H9 (cell line): Measurements from ENCODE around the gene NOVA1. TPM values are rescaled to one million over a fixed set of nuclear protein-coding genes. Genes with fewer than 3 reads are reported as not detected.

Experiments used
- DNase-seq: peaks from one replicate; pipeline ENCODE4 v3.0.0-alpha.2; 2017
- H2AFZ ChIP-seq: one replicate; pipeline ENCODE4 v1.6.1; 2013; ENCODE audit warnings: mild to moderate bottlenecking, low read length, control low read depth, moderate library complexity
- H2AK5ac ChIP-seq: 2 replicates; pipeline ENCODE4 v1.6.1; 2013; ENCODE audit warnings: low read length, control low read depth, mixed read lengths; ENCODE audit not compliant: insufficient read length
- H2BK120ac ChIP-seq: one replicate; pipeline ENCODE4 v1.6.1; 2013; ENCODE audit warnings: low read depth, mild to moderate bottlenecking, low read length, control low read depth, inconsistent platforms; ENCODE audit not compliant: poor library complexity, severe bottlenecking
- H2BK12ac ChIP-seq: 2 replicates; pipeline ENCODE4 v1.6.1; 2013; ENCODE audit warnings: low read length, control low read depth, mixed read lengths, low read depth; ENCODE audit not compliant: insufficient read length
- H2BK15ac ChIP-seq: 2 replicates; pipeline ENCODE4 v1.6.1; 2013; ENCODE audit warnings: low read depth, low read length, control low read depth
- H2BK20ac ChIP-seq: one replicate; pipeline ENCODE4 v1.6.1; 2013; ENCODE audit warnings: low read depth, mild to moderate bottlenecking, low read length, control low read depth, inconsistent platforms; ENCODE audit not compliant: poor library complexity, severe bottlenecking
- H2BK5ac ChIP-seq: 2 replicates; pipeline ENCODE4 v1.6.1; 2013; ENCODE audit warnings: low read length, control low read depth, mixed read lengths; ENCODE audit not compliant: insufficient read length
- H3K14ac ChIP-seq: 2 replicates; pipeline ENCODE4 v1.6.1; 2013; ENCODE audit warnings: low read length, control low read depth; ENCODE audit not compliant: insufficient read depth
- H3K18ac ChIP-seq: 2 replicates; pipeline ENCODE4 v1.6.1; 2013; ENCODE audit warnings: low read depth, mild to moderate bottlenecking, mixed read lengths, low read length, control low read depth; ENCODE audit not compliant: insufficient read length
- H3K23ac ChIP-seq: 2 replicates; pipeline ENCODE4 v1.6.1; 2013; ENCODE audit warnings: low read length, control low read depth, mixed read lengths, low read depth; ENCODE audit not compliant: insufficient read length
- H3K23me2 ChIP-seq: 2 replicates; pipeline ENCODE4 v1.6.1; 2013; ENCODE audit warnings: low read depth, mild to moderate bottlenecking, mixed read lengths, low read length, control low read depth; ENCODE audit not compliant: insufficient read length, poor library complexity, severe bottlenecking
- H3K27ac ChIP-seq: 2 replicates; pipeline ENCODE4 v1.5.1; 2013; ENCODE audit warnings: low read length, control low read depth, mixed read lengths, low read depth; ENCODE audit not compliant: insufficient read length
- H3K27me3 ChIP-seq: 2 replicates; pipeline ENCODE4 v1.6.1; 2013; ENCODE audit warnings: low read length, control low read depth, inconsistent platforms; ENCODE audit not compliant: insufficient read depth
- H3K4ac ChIP-seq: 2 replicates; pipeline ENCODE4 v1.6.1; 2013; ENCODE audit warnings: low read depth, mild to moderate bottlenecking, control low read depth, inconsistent platforms, low read length, moderate library complexity
- H3K4me1 ChIP-seq: 2 replicates; pipeline ENCODE4 v1.6.1; 2013; ENCODE audit warnings: low read length, control low read depth, inconsistent platforms; ENCODE audit not compliant: insufficient read depth
- H3K4me2 ChIP-seq: 2 replicates; pipeline ENCODE4 v1.6.1; 2013; ENCODE audit warnings: low read length, control low read depth, mixed read lengths; ENCODE audit not compliant: insufficient read length, insufficient read depth
- H3K56ac ChIP-seq: 2 replicates; pipeline ENCODE4 v1.6.1; 2013; ENCODE audit warnings: low read depth, mild to moderate bottlenecking, mixed read lengths, low read length, control low read depth; ENCODE audit not compliant: insufficient read length
- H3K79me1 ChIP-seq: 2 replicates; pipeline ENCODE4 v1.6.1; 2013; ENCODE audit warnings: low read depth, mild to moderate bottlenecking, moderate library complexity, low read length, control low read depth, inconsistent platforms; ENCODE audit not compliant: insufficient read depth, poor library complexity, severe bottlenecking
- H3K79me2 ChIP-seq: 2 replicates; pipeline ENCODE4 v1.6.1; 2013; ENCODE audit warnings: low read length, control low read depth, inconsistent platforms; ENCODE audit not compliant: insufficient read depth
- H3K9ac ChIP-seq: 2 replicates; pipeline ENCODE4 v1.6.1; 2013; ENCODE audit warnings: low read length, control low read depth, mixed read lengths; ENCODE audit not compliant: insufficient read length; ENCODE audit errors: extremely low read depth
- H3K9me3 ChIP-seq: one replicate; pipeline ENCODE4 v1.6.1; 2013; ENCODE audit warnings: low read depth, low read length, inconsistent platforms; ENCODE audit not compliant: control insufficient read depth
- H3T11ph ChIP-seq: one replicate; pipeline ENCODE4 v1.6.1; 2013; ENCODE audit warnings: mild to moderate bottlenecking, low read length, control low read depth, inconsistent platforms
- H4K20me1 ChIP-seq: one replicate; pipeline ENCODE4 v1.6.1; 2013; ENCODE audit not compliant: control insufficient read depth, insufficient read length, insufficient read depth
- H4K5ac ChIP-seq: 2 replicates; pipeline ENCODE4 v1.6.1; 2013; ENCODE audit warnings: low read depth, mild to moderate bottlenecking, mixed read lengths, low read length, control low read depth; ENCODE audit not compliant: insufficient read length
- H4K8ac ChIP-seq: replicated peaks from 2 replicates; pipeline ENCODE4 v1.6.1; 2013; ENCODE audit warnings: low read length, control low read depth, mixed read lengths, low read depth; ENCODE audit not compliant: insufficient read length
- H4K91ac ChIP-seq: 2 replicates; pipeline ENCODE4 v1.6.1; 2013; ENCODE audit warnings: low read depth, mild to moderate bottlenecking, moderate library complexity, mixed read lengths, low read length, control low read depth; ENCODE audit not compliant: insufficient read length
- H3K27ac Mint-ChIP-seq, 3 experiments: 2 replicates in 2 of 3; 3 replicates in 1 of 3; pipeline ENCODE4 v1.8.0; 2020 to 2021; ENCODE audit warnings: mixed read lengths in 3 of 3, mild to moderate bottlenecking in 1 of 3, moderate library complexity in 1 of 3
- H3K27me3 Mint-ChIP-seq: 2 replicates; pipeline ENCODE4 v1.8.0; 2021; ENCODE audit warnings: low read depth, mild to moderate bottlenecking, moderate library complexity, mixed read lengths
- H3K36me3 Mint-ChIP-seq, 3 experiments: 2 replicates in 2 of 3; 3 replicates in 1 of 3; pipeline ENCODE4 v1.8.0; 2020 to 2021; ENCODE audit warnings: low read depth in 3 of 3, mixed read lengths in 3 of 3; ENCODE audit not compliant: insufficient read depth in 1 of 3
- H3K4me1 Mint-ChIP-seq, 2 experiments: 2 replicates each; pipeline ENCODE4 v1.8.0; 2020; ENCODE audit warnings: mixed read lengths in 2 of 2
- H3K4me3 Mint-ChIP-seq, 2 experiments: 2 replicates in 1 of 2; 3 replicates in 1 of 2; pipeline ENCODE4 v1.8.0; 2020 to 2021; ENCODE audit warnings: mild to moderate bottlenecking in 2 of 2, mixed read lengths in 2 of 2, moderate library complexity in 1 of 2
- H3K9me3 Mint-ChIP-seq, 2 experiments: 2 replicates in 1 of 2; 3 replicates in 1 of 2; pipeline ENCODE4 v1.8.0; 2020; ENCODE audit warnings: mild to moderate bottlenecking in 2 of 2, mixed read lengths in 2 of 2, moderate library complexity in 1 of 2
- CTCF ChIP-seq: fragments of 200-600 bp; sonication (generic); conservative IDR thresholded peaks from 3 replicates; pipeline ENCODE4 v1.8.0; 2021; ENCODE audit warnings: antibody characterized with exemption, mild to moderate bottlenecking
- WGBS: extraction: QIAGEN DNeasy Blood & Tissue Kit; methylation state at CpG from one replicate; pipeline ENCODE4 v1.1.7; 2013; ENCODE audit warnings: missing lambda C conversion rate, low lambda C conversion rate, mixed read lengths; ENCODE audit not compliant: insufficient read length; ENCODE audit errors: extremely low coverage; 5-methylcytosine and 5-hydroxymethylcytosine counted together
- total RNA-seq: library from RNA; stranded (reverse); gene quantifications from 2 replicates; pipeline ENCODE4 v1.2.1, GENCODE V29; 2021

Gene NOVA1
- total RNA-seq, 1 experiment from 2014 or later, result 13.8 TPM

- Histone ChIP-seq H2AFZ (no peak overlapping the region), H3K9me3 (no peaks in the 10 kb centered on the region), H2BK20ac (no peak overlapping the region), H2BK5ac (no peak overlapping the region), H3K18ac (no peak overlapping the region), H3K56ac (no peak overlapping the region), H3K9ac (no peak overlapping the region), H3K23me2 (no peaks in the 10 kb centered on the region), H3K79me2 (no peaks in the 10 kb centered on the region), H3K27me3 (no peaks in the 10 kb centered on the region), H3K79me1 (no peaks in the 10 kb centered on the region), H2BK120ac (no peak overlapping the region), H4K91ac (no peak overlapping the region), H4K20me1 (no peaks in the 10 kb centered on the region), H2BK12ac (no peak overlapping the region), H4K8ac (no peak overlapping the region), H3K14ac (no peak overlapping the region), H3K4ac (no peak overlapping the region), H3K4me1 (no peaks in the 10 kb centered on the region), H2BK15ac (no peak overlapping the region), H3K23ac (no peak overlapping the region), H3K27ac (no peak overlapping the region), H3K4me2 (no peak overlapping the region), H3T11ph (no peak overlapping the region), H4K5ac (no peak overlapping the region), H2AK5ac (no peak overlapping the region)
- no peak for TF ChIP-seq CTCF
- WGBS, result no CpG with 5 or more reads among the region's 1 CpG
- DNase-seq, result no peak
- 0 out of 7 replicates have a peak, but pooled peaks cover 0 to 7% (median 0%) of the 10 kb centered on the region in 3 experiments for H3K36me3 Mint-ChIP-seq
- H3K4me1 Mint-ChIP-seq, result peaks cover 27 to 29% of the 10 kb centered on the region in 2 experiments
- no peaks in the 10 kb centered on the region for H3K27me3 Mint-ChIP-seq
- no peaks in the 10 kb centered on the region for H3K9me3 Mint-ChIP-seq
- H3K4me3 Mint-ChIP-seq, result no peak overlapping the region
- H3K27ac Mint-ChIP-seq, result no peak overlapping the region
Measured at GRCh38 chr14:26589925-26590324, 7.9 kb downstream of the NOVA1 start.
